BJ (cell line): Measurements from ENCODE around the gene PRSS38. TPM values are rescaled to one million over a fixed set of nuclear protein-coding genes. Genes with fewer than 3 reads are reported as not detected.

ENCODE experiments used
- CTCF ChIA-PET: fragments of 350-600 bp; formaldehyde crosslinking; extraction: SDS; loops from one replicate; lab custom pipeline; 2021; ENCODE audit warnings: antibody characterized with exemption, inconsistent platforms; lab: Yijun Ruan, JAX
- POLR2A ChIA-PET: fragments of 300-600 bp; sonication (Branson Sonifier 250); formaldehyde crosslinking; extraction: SDS; loops from one replicate; lab custom pipeline; 2021; ENCODE audit warnings: antibody characterized with exemption; lab: Charles Lee
- DNase-seq: peaks from one replicate; pipeline ENCODE4 v3.0.0-alpha.2; 2011; ENCODE audit warnings: low read depth
- H3K27me3 ChIP-seq: 2 replicates; pipeline ENCODE4 v1.6.0; 2011; ENCODE audit warnings: low read length; ENCODE audit not compliant: control insufficient read depth, insufficient read depth
- H3K36me3 ChIP-seq: 2 replicates; pipeline ENCODE4 v1.5.1; 2011; ENCODE audit warnings: low read length; ENCODE audit not compliant: control insufficient read depth, insufficient read depth
- H3K4me3 ChIP-seq: 2 replicates; pipeline ENCODE4 v1.5.1; 2011; ENCODE audit warnings: low read depth, mild to moderate bottlenecking, control low read depth, low read length
- CTCF ChIP-seq: IDR thresholded peaks from 2 replicates; pipeline ENCODE4 v1.5.1; 2011; ENCODE audit warnings: low read depth, mild to moderate bottlenecking, control low read depth, inconsistent platforms, low read length, moderate library complexity; ENCODE audit not compliant: insufficient read depth
- polyA plus RNA-seq: library from polyadenylated mRNA; depleted of rRNA; stranded (reverse); fragments of >200 nt; gene quantifications from 2 replicates; pipeline ENCODE4 v1.2.3, GENCODE V29; 2011

PRSS38 gene
- polyA plus RNA-seq, 1 experiment: not detected

- CTCF ChIA-PET: interaction anchor here (1.1 kb wide), 1 partner anchor 128 kb away, joined by 3 read pairs; no protein-coding TSS in a partner anchor
- no peak for DNase-seq
Observed at GRCh38 chr1:227891955-227892488, 76.5 kb downstream of the PRSS38 start.

GRCh38 chr1:227892489-227893299 is 77.2 kb downstream of the PRSS38 start:
- DNase-seq: no peak
- CTCF ChIA-PET: interaction anchor here (1.1 kb wide), 1 partner anchor 129 kb away, joined by 3 read pairs; no protein-coding TSS in a partner anchor
- POLR2A ChIA-PET: no interaction called here
- Histone ChIP-seq H3K4me3 (no peak overlapping the region), H3K27me3 (no peaks in the 10 kb centered on the region; the same call in 1 of the 2 replicates), H3K36me3 (no peaks in the 10 kb centered on the region)
- no peak for TF ChIP-seq CTCF

More at GRCh38 chr1:227891955-227892488, 76.5 kb downstream of the PRSS38 start:
- POLR2A ChIA-PET: no interaction called here
- H3K4me3 ChIP-seq: no peak overlapping the region
- TF ChIP-seq CTCF: no peak
- no peaks in the 10 kb centered on the region for H3K36me3 ChIP-seq
- no peaks in the 10 kb centered on the region; the same call in 1 of the 2 replicates for H3K27me3 ChIP-seq

GRCh38 chr1:227893300-227893948 is 77.9 kb downstream of the PRSS38 start:
- TF ChIP-seq CTCF: no peak
- Histone ChIP-seq H3K4me3 (no peak overlapping the region), H3K36me3 (no peaks in the 10 kb centered on the region), H3K27me3 (no peaks in the 10 kb centered on the region)
- DNase-seq: no peak
- ChIA-PET CTCF (no interaction called here), POLR2A (no interaction called here)

- H3K36me3 ChIP-seq: no peaks in the 10 kb centered on the region
- DNase-seq: no peak
- ChIA-PET CTCF (no interaction called here), POLR2A (no interaction called here)
- no peak overlapping the region for H3K4me3 ChIP-seq
- TF ChIP-seq CTCF: no peak
- no peaks in the 10 kb centered on the region for H3K27me3 ChIP-seq
Observed at GRCh38 chr1:227893949-227894721, 78.7 kb downstream of the PRSS38 start.
